Endodermal cell (in vitro differentiated cells): ENCODE results near the gene NAGA. TPM values are rescaled to one million over a fixed set of nuclear protein-coding genes. Genes with fewer than 3 reads are reported as not detected.

Experiments used
- DNase-seq: peaks from one replicate; pipeline ENCODE4 v3.0.0-alpha.2; 2017
- H3K27ac ChIP-seq: 2 replicates; pipeline ENCODE4 v1.5.1; 2013; ENCODE audit warnings: mild to moderate bottlenecking, low read depth, low read length, moderate library complexity
- H3K27me3 ChIP-seq: 2 replicates; pipeline ENCODE4 v1.6.1; 2013; ENCODE audit warnings: mild to moderate bottlenecking, low read length, moderate library complexity; ENCODE audit not compliant: insufficient read depth, control insufficient read depth, poor library complexity, severe bottlenecking
- H3K36me3 ChIP-seq: 2 replicates; pipeline ENCODE4 v1.7.0; 2013; ENCODE audit warnings: mild to moderate bottlenecking, low read length, moderate library complexity; ENCODE audit not compliant: control insufficient read depth, insufficient read depth
- H3K4me1 ChIP-seq: one replicate; pipeline ENCODE4 v1.7.0; 2013; ENCODE audit warnings: low read length; ENCODE audit not compliant: control insufficient read depth, insufficient read depth
- H3K4me3 ChIP-seq: 2 replicates; pipeline ENCODE4 v1.5.1; 2013; ENCODE audit warnings: mild to moderate bottlenecking, low read length, moderate library complexity
- H3K9ac ChIP-seq: 2 replicates; pipeline ENCODE4 v1.6.1; 2013; ENCODE audit warnings: mild to moderate bottlenecking, low read length, moderate library complexity; ENCODE audit not compliant: poor library complexity, severe bottlenecking; ENCODE audit errors: extremely low read depth
- H3K9me3 ChIP-seq: 2 replicates; pipeline ENCODE4 v1.6.1; 2013; ENCODE audit warnings: mild to moderate bottlenecking, low read length, moderate library complexity; ENCODE audit not compliant: control insufficient read depth
- H3K27ac Mint-ChIP-seq: 2 replicates; pipeline ENCODE4 v1.8.0; 2020; ENCODE audit warnings: mixed read lengths
- H3K27me3 Mint-ChIP-seq: 2 replicates; pipeline ENCODE4 v1.8.0; 2021; ENCODE audit warnings: mild to moderate bottlenecking, mixed read lengths; ENCODE audit not compliant: insufficient read depth
- H3K36me3 Mint-ChIP-seq: 2 replicates; pipeline ENCODE4 v1.8.0; 2020; ENCODE audit warnings: low read depth, mixed read lengths
- H3K4me1 Mint-ChIP-seq: 2 replicates; pipeline ENCODE4 v1.8.0; 2020; ENCODE audit warnings: mixed read lengths
- H3K4me3 Mint-ChIP-seq: 2 replicates; pipeline ENCODE4 v1.8.0; 2020; ENCODE audit warnings: mild to moderate bottlenecking, moderate library complexity, mixed read lengths
- H3K9me3 Mint-ChIP-seq: 2 replicates; pipeline ENCODE4 v1.8.0; 2020; ENCODE audit warnings: mild to moderate bottlenecking, mixed read lengths
- WGBS, 2 experiments: methylation state at CpG; one replicate each; pipeline versions ENCODE4 v1.1.5 to v1.1.7; 2013; ENCODE audit warnings: missing lambda C conversion rate in 2 of 2, mixed read lengths in 1 of 2; ENCODE audit not compliant: insufficient coverage in 1 of 2, insufficient read length in 1 of 2; 5-methylcytosine and 5-hydroxymethylcytosine counted together
- total RNA-seq, 2 donors: library from RNA; stranded (reverse); fragmentation: NEBNext Ultra II Directional in 1 of 2; extraction: Animal tissue kit (Norgen Biotek cat#: 25700) in 1 of 2; gene quantifications; 2 replicates in 1 of 2; 3 replicates in 1 of 2; pipeline ENCODE4 v1.2.1, GENCODE V29; 2021
- TF ChIP-seq, protein P1 (sequence below): fragments of 200-600 bp; sonication (generic); conservative IDR thresholded peaks from 2 replicates; pipeline ENCODE4 v1.5.0; 2021; ENCODE audit warnings: antibody characterized with exemption, mild to moderate bottlenecking

NAGA gene
- total RNA-seq, 2 donors from 2014 or later: 19.2 to 25.4 TPM

DNA sequence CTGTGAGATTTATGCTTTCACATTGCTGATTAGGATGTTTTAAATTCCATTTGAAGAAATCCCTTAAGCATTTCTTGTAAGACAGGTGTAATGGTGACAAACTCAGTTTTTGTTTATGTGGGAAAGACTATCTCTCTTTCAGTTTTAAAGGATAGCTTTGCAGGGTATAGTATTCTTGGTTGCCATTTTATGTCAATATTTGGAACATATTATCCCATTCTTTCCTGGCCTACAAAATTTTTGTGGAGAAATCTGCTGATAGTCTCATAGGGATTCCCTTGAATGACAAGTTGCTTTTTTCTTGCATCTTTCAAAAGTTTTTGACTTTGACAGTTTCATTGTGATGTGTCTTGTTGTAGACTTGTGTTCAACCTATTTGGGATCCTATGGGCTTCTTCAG, 28.8 kb downstream of the NAGA start:
- no peak overlapping the region for H3K4me3 Mint-ChIP-seq
- Histone ChIP-seq H3K4me1 (no peaks in the 10 kb centered on the region), H3K9me3 (peaks cover 19% of the 10 kb centered on the region), H3K27ac (no peak overlapping the region), H3K4me3 (no peak overlapping the region), H3K27me3 (no peaks in the 10 kb centered on the region), H3K9ac (no peak overlapping the region), H3K36me3 (no peaks in the 10 kb centered on the region)
- TF ChIP-seq, protein P1, sequence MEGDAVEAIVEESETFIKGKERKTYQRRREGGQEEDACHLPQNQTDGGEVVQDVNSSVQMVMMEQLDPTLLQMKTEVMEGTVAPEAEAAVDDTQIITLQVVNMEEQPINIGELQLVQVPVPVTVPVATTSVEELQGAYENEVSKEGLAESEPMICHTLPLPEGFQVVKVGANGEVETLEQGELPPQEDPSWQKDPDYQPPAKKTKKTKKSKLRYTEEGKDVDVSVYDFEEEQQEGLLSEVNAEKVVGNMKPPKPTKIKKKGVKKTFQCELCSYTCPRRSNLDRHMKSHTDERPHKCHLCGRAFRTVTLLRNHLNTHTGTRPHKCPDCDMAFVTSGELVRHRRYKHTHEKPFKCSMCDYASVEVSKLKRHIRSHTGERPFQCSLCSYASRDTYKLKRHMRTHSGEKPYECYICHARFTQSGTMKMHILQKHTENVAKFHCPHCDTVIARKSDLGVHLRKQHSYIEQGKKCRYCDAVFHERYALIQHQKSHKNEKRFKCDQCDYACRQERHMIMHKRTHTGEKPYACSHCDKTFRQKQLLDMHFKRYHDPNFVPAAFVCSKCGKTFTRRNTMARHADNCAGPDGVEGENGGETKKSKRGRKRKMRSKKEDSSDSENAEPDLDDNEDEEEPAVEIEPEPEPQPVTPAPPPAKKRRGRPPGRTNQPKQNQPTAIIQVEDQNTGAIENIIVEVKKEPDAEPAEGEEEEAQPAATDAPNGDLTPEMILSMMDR: no peak
- DNase-seq: no peak
- no peaks in the 10 kb centered on the region for H3K36me3 Mint-ChIP-seq
- H3K27me3 Mint-ChIP-seq: peaks cover 16% of the 10 kb centered on the region
- H3K4me1 Mint-ChIP-seq: no peaks in the 10 kb centered on the region
- no peak overlapping the region for H3K27ac Mint-ChIP-seq
- H3K9me3 Mint-ChIP-seq: peaks cover 15% of the 10 kb centered on the region

DNA sequence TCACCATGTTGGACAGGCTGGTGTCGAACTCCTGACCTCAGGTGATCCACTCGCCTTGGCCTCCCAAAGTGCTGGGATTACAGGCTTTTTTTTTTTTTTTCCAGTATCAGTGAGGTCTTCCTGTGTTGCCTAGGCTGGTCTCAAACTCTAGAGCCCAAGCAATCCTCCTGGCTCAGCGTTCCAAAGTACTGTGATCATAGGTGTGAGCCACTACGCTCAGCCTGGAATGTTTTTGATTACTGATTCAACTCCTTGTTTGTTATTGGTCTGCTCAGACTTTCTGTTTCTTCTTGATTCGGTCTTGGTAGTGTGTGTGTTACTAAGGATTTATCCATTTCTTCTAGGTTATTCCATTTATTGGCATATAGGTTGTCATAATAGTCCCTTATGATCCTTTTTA, 31.3 kb downstream of the NAGA start:
- Mint-ChIP-seq H3K4me1 (no peaks in the 10 kb centered on the region), H3K9me3 (peaks cover 32% of the 10 kb centered on the region), H3K27ac (no peak overlapping the region), H3K36me3 (no peaks in the 10 kb centered on the region), H3K27me3 (peaks cover 19% of the 10 kb centered on the region), H3K4me3 (no peak overlapping the region)
- H3K9me3 ChIP-seq: peaks cover 22% of the 10 kb centered on the region
- H3K4me3 ChIP-seq: no peak overlapping the region
- no peaks in the 10 kb centered on the region for H3K27me3 ChIP-seq
- WGBS, 2 experiments: 91 to 100% methylated on average over 2 to 4 of the region's 5 CpGs
- H3K9ac ChIP-seq: no peak overlapping the region
- no peak for DNase-seq
- H3K27ac ChIP-seq: no peak overlapping the region
- no peaks in the 10 kb centered on the region for H3K4me1 ChIP-seq
- H3K36me3 ChIP-seq: no peaks in the 10 kb centered on the region
- TF ChIP-seq, protein P1: no peak

DNA sequence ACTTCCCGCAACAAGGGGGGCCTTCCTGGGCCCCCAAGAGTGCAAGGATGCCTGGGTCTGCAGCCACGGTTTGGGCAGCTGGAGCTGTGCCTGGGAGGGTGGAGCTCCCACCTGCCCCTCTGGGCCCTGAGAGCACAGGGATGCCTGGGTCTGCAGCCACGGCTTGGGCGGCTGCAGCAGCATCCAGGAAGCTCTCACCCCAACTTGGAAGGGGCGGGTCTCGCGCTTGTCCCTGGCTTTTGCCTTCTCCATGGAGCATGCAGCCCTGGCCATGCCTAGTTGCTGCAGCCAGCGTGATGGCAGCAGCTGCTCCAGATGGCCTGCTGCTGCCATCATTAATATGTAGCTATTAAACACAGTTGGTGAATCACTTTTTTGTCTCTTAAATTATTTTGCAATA, 35.4 kb downstream of the NAGA start:
- peaks cover 18% of the 10 kb centered on the region for H3K9me3 ChIP-seq
- H3K4me1 ChIP-seq: no peaks in the 10 kb centered on the region
- no peaks in the 10 kb centered on the region for H3K36me3 ChIP-seq
- H3K9ac ChIP-seq: no peak overlapping the region
- H3K27me3 ChIP-seq: no peaks in the 10 kb centered on the region
- 70 to 84% methylated on average over 2 to 8 of the region's 8 CpGs for WGBS, 2 experiments
- Mint-ChIP-seq H3K9me3 (peaks cover 28% of the 10 kb centered on the region), H3K4me3 (no peak overlapping the region), H3K4me1 (no peaks in the 10 kb centered on the region), H3K27ac (no peak overlapping the region), H3K27me3 (peaks cover 14% of the 10 kb centered on the region), H3K36me3 (peaks cover 3% of the 10 kb centered on the region)
- TF ChIP-seq, protein P1: no peak
- H3K4me3 ChIP-seq: no peak overlapping the region
- no peak overlapping the region for H3K27ac ChIP-seq
- no peak for DNase-seq
